Stimulated activated CD8-positive, alpha-beta memory T cell treated with anti-CD3 and anti-CD28 coated beads, Interleukin-4, amount 100 ng/mL, for 48 hours (primary cell): ENCODE measurements around the gene GMPS.
"Not testable (repeated sequence)": the region's sequence is repeated elsewhere in the genome, so short reads cannot be mapped to it uniquely, and the experiment has no call there.

Source experiments
- DNase-seq: peaks from one replicate; pipeline ENCODE4 v3.0.0-alpha.2; 2020

Gene GMPS

GRCh38 chr3:155872904-155873646 is 2.6 kb downstream of the GMPS start:
- no peak for DNase-seq

- no peak for DNase-seq
Observed at GRCh38 chr3:155876037-155876436, 5.6 kb downstream of the GMPS start.

- DNase-seq: no peak
Observed at GRCh38 chr3:155876503-155876902, 6.1 kb downstream of the GMPS start.

GRCh38 chr3:155880286-155880685 is 9.8 kb downstream of the GMPS start:
- DNase-seq: no peak

- DNase-seq: no peak
Observed at GRCh38 chr3:155884292-155884691, 13.8 kb downstream of the GMPS start.

- no peak for DNase-seq
Observed at GRCh38 chr3:155885292-155885691, 14.8 kb downstream of the GMPS start.

GRCh38 chr3:155886348-155886747 is 15.9 kb downstream of the GMPS start:
- DNase-seq: not testable (repeated sequence)

GRCh38 chr3:155886915-155887314 is 16.5 kb downstream of the GMPS start:
- no peak for DNase-seq

GRCh38 chr3:155889212-155889611 is 18.8 kb downstream of the GMPS start:
- no peak for DNase-seq

GRCh38 chr3:155889952-155890351 is 19.5 kb downstream of the GMPS start:
- no peak for DNase-seq

GRCh38 chr3:155890671-155891190 is 20.3 kb downstream of the GMPS start:
- no peak for DNase-seq

GRCh38 chr3:155891321-155891720 is 20.9 kb downstream of the GMPS start:
- DNase-seq: no peak

- no peak for DNase-seq
Observed at GRCh38 chr3:155895379-155895900, 25.0 kb downstream of the GMPS start.

- DNase-seq: no peak
Observed at GRCh38 chr3:155906900-155907299, 36.5 kb downstream of the GMPS start.

GRCh38 chr3:155908086-155908485 is 37.6 kb downstream of the GMPS start:
- no peak for DNase-seq

- DNase-seq: no peak
Observed at GRCh38 chr3:155908605-155909004, 38.2 kb downstream of the GMPS start.

GRCh38 chr3:155912090-155912489 is 41.6 kb downstream of the GMPS start:
- no peak for DNase-seq

- no peak for DNase-seq
Observed at GRCh38 chr3:155912579-155913190, 42.2 kb downstream of the GMPS start.

- no peak for DNase-seq
Observed at GRCh38 chr3:155917781-155918180, 47.3 kb downstream of the GMPS start.

GRCh38 chr3:155919728-155920127 is 49.3 kb downstream of the GMPS start:
- DNase-seq: no peak

GRCh38 chr3:155921486-155921885 is 51.0 kb downstream of the GMPS start:
- DNase-seq: no peak

- no peak for DNase-seq
Observed at GRCh38 chr3:155934230-155934629, 63.8 kb downstream of the GMPS start.

GRCh38 chr3:155938409-155938808 is 68.0 kb downstream of the GMPS start:
- DNase-seq: no peak

- DNase-seq: no peak
Observed at GRCh38 chr3:155941354-155941753, 70.9 kb downstream of the GMPS start.
